Stimulated activated CD8-positive, alpha-beta memory T cell treated with anti-CD3 and anti-CD28 coated beads, Interleukin-15, amount 100 ng/mL, for 1 hour (primary cell): ENCODE results near the gene EOGT.

ENCODE experiments used
- DNase-seq: peaks from one replicate; pipeline ENCODE4 v3.0.0-alpha.2; 2020; ENCODE audit warnings: low read depth

EOGT gene

GRCh38 chr3:69013253-69014021 lies at the start of gene EOGT:
Gene EOGT (minus strand): TSS chr3:69013684. CDS start chr3:69009846, 3,838 bp downstream.
- peak; percentile 60 for DNase-seq

- no peak for DNase-seq
Measured at GRCh38 chr3:69059688-69060087, 46.2 kb upstream of the EOGT start.

- no peak for DNase-seq
Measured at GRCh38 chr3:69058947-69059224, 45.4 kb upstream of the EOGT start.

GRCh38 chr3:69058180-69058946 lies 44.9 kb upstream of the EOGT start:
- no peak for DNase-seq

DNA sequence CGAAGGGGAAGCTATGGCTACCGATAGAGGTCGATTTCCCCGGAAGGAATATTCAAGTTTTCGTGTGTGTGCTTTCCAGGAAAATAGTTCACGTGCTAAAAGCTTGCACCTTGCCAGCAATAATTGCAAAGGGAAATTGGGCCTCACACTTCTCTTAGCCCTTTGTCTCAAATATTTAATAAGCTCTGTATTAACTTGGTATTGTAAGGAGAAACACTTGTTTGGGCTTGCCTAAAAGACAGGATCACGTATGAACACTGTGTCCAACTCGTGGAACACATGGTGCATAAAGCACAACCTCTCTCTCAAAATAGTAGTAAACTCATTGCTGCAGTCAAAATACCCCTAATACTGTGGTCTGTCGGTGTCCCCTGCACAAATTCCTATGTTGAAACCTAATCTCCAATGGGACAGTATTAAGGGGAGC lies 39.0 kb upstream of the EOGT start:
- no peak for DNase-seq

- peak; percentile 97 for DNase-seq
Measured at GRCh38 chr3:69051756-69052471, 38.4 kb upstream of the EOGT start, which contains the start of gene TMF1. Gene TMF1 (minus strand): TSS chr3:69052333. CDS start chr3:69052086, 247 bp downstream.

DNA sequence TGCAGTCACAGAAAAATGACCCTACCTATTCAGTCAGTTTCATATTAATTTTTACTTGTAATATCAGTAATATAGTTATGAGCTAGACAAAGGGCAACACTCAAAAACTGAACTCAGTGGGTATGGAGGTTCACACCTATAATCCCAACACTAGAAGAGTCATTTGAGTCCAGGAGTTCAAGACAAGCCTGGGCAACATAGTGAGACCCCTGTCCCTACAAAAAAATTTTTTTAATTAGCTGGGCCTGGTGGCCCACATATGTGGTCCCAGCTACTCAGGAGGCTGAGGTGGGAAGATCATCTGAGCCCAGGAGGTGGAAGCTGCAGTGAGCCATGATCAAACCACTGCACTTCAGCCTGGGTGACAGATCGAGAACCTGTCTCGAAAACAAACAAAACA lies 35.5 kb upstream of the EOGT start:
- DNase-seq: no peak

- no peak for DNase-seq
Measured at GRCh38 chr3:69044608-69045007, 31.1 kb upstream of the EOGT start.

GRCh38 chr3:69033470-69033869 lies 20.0 kb upstream of the EOGT start:
- no peak for DNase-seq

GRCh38 chr3:69032737-69033136 lies 19.3 kb upstream of the EOGT start:
- no peak for DNase-seq

DNA sequence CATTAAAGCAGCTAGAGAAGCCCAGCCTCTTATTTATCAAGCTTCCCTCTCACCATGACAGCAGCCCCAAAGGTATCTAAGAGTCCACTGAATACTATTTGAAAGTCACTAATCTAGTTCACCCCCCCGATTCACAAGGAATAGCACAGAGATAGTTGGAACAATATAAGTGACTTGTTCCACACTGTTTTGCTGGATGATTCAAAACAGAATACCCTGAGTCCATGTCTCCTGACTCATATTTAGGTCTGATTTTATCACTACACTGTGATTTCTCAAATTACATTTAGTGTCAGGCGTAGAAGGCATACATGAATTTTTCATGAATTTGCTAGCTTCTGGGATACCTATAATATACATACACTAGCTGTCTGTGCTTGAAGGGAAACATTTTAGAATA lies 18.7 kb upstream of the EOGT start:
- DNase-seq: no peak

DNA sequence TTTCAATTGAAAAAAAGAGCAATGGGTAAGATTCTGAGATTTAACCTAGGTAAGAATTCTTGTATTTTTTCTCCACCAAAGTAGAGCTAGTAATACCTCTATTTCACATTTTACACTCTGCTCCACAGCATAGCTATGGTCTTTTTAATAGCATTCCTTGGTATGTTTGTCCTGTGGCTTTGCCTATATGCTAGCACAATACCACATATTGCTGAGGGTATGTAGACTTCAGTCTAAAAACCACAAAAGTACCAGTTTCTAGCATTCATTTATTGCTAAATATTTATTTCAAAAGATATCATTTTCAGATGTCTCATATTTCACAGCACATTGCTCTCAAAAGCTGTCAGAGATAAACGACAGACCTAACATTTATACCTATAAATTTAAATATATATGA lies 18.2 kb upstream of the EOGT start:
- DNase-seq: no peak

DNA sequence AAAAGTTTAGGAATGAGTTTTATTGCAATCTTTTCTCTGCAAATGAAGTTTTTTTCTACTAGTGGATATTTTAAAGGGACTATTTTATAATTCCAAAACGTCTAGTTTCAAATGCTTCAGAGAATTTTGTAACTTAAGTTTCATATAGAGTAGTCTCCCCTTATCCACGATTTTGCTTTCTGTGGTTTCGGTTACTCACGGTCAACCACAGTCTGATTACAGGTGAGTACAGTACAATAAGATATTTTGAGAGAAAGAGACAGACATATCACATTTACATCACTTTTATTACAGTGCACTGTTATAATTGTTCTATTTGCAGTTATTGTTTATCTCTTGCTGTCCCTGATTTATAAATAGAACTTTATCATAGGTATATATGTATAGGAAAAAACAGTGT lies 7.4 kb upstream of the EOGT start:
- no peak for DNase-seq

GRCh38 chr3:69020424-69020823 lies 6.9 kb upstream of the EOGT start:
- DNase-seq: no peak

DNA sequence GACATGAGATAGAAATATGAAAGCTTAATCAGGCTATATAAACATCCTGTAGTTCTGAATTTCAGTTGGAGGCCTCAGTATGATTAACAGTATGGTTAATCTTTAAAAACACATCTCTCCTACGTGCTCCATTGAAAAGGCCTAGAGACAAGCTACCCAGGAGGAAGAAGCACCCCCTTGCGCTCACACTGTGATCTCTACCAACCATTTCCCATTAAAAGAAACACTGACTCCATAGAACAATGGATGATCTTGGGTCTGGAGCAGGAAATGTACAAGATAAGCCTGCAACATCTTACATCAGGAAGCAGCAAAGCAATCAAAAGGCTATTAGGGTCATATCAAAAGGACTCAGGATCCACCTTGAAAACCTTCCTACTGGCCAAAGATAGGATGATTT lies 3.4 kb upstream of the EOGT start:
- DNase-seq: no peak

GRCh38 chr3:69016102-69016501 lies 2.6 kb upstream of the EOGT start:
- no peak for DNase-seq

GRCh38 chr3:69014022-69014580 lies 617 bp upstream of the EOGT start:
- DNase-seq: no peak

DNA sequence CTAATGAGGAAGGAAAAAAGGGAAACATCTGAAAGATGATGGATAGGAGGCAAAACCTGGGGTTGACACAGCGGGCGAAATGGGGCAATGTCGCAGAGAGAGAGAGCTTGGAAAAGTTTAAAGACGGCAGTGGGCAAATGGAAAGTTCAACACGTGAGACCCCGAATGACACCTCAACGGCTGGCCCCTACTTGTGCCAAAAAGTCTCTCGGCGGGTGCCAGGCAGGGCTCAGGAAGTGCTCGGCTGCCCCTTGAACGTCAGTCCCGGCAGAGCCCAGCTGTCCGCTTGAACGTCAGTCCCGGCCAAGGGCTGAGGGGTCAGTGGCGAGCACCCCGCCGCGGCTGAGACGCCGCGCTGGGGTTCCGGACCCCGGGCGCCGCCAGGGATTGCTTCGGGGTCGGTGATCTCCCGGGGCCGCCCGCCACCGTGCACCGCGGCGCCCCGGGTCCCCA lies 658 bp downstream of the EOGT start:
- no peak for DNase-seq

DNA sequence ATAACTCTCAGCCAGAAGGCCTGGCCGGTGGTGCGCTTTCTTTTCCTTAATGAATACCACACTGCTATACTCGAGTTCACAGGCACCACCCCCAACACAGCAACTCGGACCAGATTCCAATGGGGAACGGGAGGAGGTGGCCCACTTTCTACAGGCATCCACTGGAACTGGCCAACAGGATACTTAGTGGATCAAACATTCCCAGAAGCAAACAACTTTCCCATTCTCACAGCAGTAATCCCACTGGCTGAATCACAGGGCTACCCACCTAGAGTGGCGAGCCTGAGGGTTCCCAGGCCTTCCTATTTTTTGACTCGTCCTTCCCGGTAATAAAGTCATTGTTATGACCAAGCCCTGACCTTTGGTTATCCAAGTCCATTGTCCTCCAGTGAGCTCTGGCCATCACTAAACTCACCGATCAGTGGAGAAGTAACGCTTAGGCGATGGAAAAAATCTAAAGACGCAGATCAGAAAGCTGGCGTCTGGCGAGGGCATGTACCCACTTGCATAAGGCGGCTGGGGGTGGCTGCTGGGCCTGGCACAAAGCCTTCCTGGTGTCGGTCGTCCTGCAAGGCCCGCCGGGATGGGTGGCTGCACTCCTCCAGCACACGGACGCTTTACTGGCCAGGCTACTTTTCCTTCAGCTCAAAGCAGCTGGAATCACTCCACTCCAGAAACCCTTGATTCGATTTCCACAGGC lies 1.2 kb downstream of the EOGT start:
- no peak for DNase-seq

DNA sequence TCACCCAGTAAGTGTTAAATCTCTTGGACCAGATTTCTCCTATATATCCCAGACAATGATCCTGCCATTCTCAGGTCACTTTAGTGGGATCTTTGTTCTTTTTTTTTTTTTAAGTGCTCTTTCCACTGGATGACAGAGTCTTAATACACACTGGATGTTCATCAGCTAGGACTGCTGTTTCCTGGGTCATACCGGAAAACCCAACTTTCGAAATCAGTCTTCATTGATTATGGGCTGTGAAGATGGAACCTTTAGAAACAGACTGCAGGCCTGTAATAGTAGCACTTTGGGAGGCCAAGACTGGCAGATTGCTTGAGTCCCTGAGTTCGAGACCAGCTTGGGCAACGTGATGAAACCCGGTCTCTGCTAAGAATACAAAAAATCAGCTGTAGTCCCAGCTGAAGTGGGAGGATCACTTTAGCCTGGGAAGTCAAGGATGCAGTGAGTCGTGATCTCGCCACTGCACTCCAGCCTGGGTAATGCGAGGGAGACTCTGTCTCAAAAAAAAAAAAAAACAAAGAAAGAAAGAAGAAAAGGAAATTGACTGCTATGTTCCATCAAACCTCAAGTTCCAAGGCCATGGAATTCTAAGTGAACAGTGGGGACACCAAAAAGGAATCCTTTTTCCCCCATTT lies 2.3 kb downstream of the EOGT start:
- no peak for DNase-seq
